ENCODE results near the gene NAV1.

DNA sequence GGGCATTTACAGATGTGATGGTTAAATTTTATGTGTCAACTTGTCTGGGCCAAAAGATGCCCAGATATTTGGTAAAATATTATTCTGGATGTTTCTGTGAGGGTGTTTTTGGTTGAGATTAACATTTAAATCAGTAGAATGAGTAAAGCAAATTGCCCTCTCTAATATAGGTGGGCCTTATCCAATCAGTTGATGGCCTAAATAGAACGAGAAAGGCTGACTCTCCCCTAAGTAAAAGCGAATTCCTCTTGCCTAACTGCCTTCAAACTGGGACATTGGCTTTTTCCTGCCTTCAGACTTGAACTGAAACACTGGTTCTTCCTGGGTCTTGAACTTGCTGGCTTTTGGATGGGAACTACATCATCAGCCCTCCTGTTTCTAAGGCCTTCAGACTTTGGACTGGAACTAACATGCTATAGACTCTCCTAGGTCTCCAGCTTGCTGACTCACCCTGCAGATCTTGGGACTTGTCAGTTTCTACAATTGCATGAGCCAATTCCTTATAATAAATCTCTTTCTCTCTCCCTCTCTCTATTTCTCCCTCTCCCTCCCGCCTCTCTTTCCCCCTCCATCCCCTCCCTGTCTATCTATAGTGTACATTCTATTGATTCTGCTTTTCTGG, 10.2 kb upstream of the NAV1 start:
- TF ChIP-seq POLR2AphosphoS5 (IDR thresholded peaks at IDR 0.05; ENCODE audit: insufficient read depth, low read depth, low read length) (no peak), POLR2A (IDR thresholded peaks at IDR 0.05; ENCODE audit: low read depth, low read length) (no peak), EZH2 (IDR thresholded peaks at IDR 0.05; ENCODE audit: borderline replicate concordance, low read depth, low read length, severe bottlenecking) (no peak), JUN (IDR thresholded peaks at IDR 0.05; ENCODE audit: borderline replicate concordance, insufficient read depth, insufficient read length, low read depth) (no peak), MYC (IDR thresholded peaks at IDR 0.05; ENCODE audit: low read depth, low read length) (no peak)
- TF ChIP-seq, protein P1, sequence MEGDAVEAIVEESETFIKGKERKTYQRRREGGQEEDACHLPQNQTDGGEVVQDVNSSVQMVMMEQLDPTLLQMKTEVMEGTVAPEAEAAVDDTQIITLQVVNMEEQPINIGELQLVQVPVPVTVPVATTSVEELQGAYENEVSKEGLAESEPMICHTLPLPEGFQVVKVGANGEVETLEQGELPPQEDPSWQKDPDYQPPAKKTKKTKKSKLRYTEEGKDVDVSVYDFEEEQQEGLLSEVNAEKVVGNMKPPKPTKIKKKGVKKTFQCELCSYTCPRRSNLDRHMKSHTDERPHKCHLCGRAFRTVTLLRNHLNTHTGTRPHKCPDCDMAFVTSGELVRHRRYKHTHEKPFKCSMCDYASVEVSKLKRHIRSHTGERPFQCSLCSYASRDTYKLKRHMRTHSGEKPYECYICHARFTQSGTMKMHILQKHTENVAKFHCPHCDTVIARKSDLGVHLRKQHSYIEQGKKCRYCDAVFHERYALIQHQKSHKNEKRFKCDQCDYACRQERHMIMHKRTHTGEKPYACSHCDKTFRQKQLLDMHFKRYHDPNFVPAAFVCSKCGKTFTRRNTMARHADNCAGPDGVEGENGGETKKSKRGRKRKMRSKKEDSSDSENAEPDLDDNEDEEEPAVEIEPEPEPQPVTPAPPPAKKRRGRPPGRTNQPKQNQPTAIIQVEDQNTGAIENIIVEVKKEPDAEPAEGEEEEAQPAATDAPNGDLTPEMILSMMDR (IDR thresholded peaks at IDR 0.05; ENCODE audit: extremely low read depth in 1 of 2, insufficient read depth in 1 of 2, low read depth in 1 of 2, low read length in 2 of 2): no peak
- TF ChIP-seq, protein P2, sequence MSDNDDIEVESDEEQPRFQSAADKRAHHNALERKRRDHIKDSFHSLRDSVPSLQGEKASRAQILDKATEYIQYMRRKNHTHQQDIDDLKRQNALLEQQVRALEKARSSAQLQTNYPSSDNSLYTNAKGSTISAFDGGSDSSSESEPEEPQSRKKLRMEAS (IDR thresholded peaks at IDR 0.05; ENCODE audit: insufficient read depth, insufficient read length): no peak
